HG03025 (cell line): ENCODE results near the gene MED16.
"Not testable (repeated sequence)": the region's sequence is repeated elsewhere in the genome, so short reads cannot be mapped to it uniquely, and the experiment has no call there.

Experiments used
- ATAC-seq: cut with Tn5 transposase; IDR thresholded peaks from one replicate; pipeline ENCODE4 v1.9.1; 2021; ENCODE audit warnings: mild to moderate bottlenecking, moderate library complexity; ENCODE audit not compliant: unreplicated experiment, low FRiP score

MED16 gene

GRCh38 chr19:858868-859843 is 33.8 kb downstream of the MED16 start, which contains the start of gene CFD:
Gene CFD (plus strand): TSS chr19:859664. CDS start chr19:859690, 26 bp downstream.
- no peak for ATAC-seq

GRCh38 chr19:858284-858683 is 34.7 kb downstream of the MED16 start:
- no peak for ATAC-seq

- no peak for ATAC-seq
Measured at GRCh38 chr19:855566-856120, 37.3 kb downstream of the MED16 start.

- no peak for ATAC-seq
Measured at GRCh38 chr19:855142-855541, 37.8 kb downstream of the MED16 start.

- ATAC-seq = no peak
Measured at GRCh38 chr19:854549-854948, 38.4 kb downstream of the MED16 start.

GRCh38 chr19:853614-854220 is 39.3 kb downstream of the MED16 start:
- not testable (repeated sequence) for ATAC-seq

- ATAC-seq = no peak
Measured at GRCh38 chr19:853014-853585, 39.9 kb downstream of the MED16 start.

- ATAC-seq = no peak
Measured at GRCh38 chr19:852136-853013, 40.6 kb downstream of the MED16 start, which contains the start of gene ELANE. Gene ELANE (plus strand): TSS chr19:852303. CDS start chr19:852329, 26 bp downstream.

GRCh38 chr19:850979-851335 is 42.0 kb downstream of the MED16 start:
- no peak for ATAC-seq

- ATAC-seq = no peak
Measured at GRCh38 chr19:850221-850978, 42.6 kb downstream of the MED16 start.

GRCh38 chr19:849195-849594 is 43.8 kb downstream of the MED16 start:
- ATAC-seq = not testable (repeated sequence)

- no peak for ATAC-seq
Measured at GRCh38 chr19:848386-848921, 44.5 kb downstream of the MED16 start.

GRCh38 chr19:845707-846521 is 47.1 kb downstream of the MED16 start:
- no peak for ATAC-seq

- no peak for ATAC-seq
Measured at GRCh38 chr19:844546-844971, 48.4 kb downstream of the MED16 start.

GRCh38 chr19:843836-844545 is 49.0 kb downstream of the MED16 start:
- no peak for ATAC-seq

GRCh38 chr19:843180-843835 is 49.7 kb downstream of the MED16 start:
- no peak for ATAC-seq

- not testable (repeated sequence) for ATAC-seq
Measured at GRCh38 chr19:842802-843179, 50.2 kb downstream of the MED16 start.
